ENCODE data around the gene DPEP3. TPM values are rescaled to one million over a fixed set of nuclear protein-coding genes. Genes with fewer than 3 reads are reported as not detected.
"Not testable (repeated sequence)": the region's sequence is repeated elsewhere in the genome, so short reads cannot be mapped to it uniquely, and the experiment has no call there.

The DPEP3 gene
- total and polyA plus RNA-seq, 8 donors = 0.08 to 0.60 (median 0.09) TPM; not detected in 5

DNA sequence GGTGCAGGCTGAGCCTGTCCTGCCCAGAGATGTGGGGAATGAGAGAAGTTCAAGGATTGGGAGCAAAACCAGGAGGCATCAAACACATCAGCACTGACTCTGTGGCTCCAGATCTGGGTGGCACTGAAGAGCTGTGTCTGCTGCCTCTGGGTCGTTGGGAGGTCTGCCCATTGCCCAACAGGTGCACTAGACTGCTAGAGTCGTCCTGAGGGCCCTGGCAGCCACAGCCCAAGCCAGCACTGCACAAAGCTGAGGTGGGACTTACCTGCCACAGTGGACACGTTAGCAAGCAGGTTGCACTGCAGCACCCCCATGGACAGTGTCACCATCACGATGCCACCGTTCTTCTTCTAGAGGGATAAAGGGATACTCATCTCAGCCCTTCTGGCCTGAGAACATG, 3.3 kb downstream of the DPEP3 start:
- no peak for DNase-seq

DNA sequence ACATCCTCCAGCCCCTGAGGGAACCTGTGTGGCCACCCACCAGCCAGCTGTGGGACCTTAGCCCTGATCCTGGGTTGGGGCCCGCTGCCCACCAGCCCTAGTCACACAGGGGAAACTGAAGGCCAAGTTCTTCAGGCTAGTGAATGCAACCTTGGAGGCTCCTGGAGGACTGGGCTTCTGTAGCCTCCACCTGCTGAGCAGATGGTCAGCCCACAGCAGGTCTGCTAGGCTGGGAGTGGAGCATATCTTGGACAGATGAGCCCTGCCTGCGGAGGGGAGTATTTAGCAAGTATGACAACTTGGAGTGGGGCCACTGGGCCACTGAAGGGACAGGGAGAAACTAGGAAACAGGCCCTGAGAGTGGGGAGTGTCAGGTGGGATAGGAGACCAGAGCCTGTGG, 4.1 kb downstream of the DPEP3 start:
- intact Hi-C loops (cut with DNase I) = no loop called here
- ATAC-seq = no peak
- H3K4me1 ChIP-seq = no peaks in the 10 kb centered on the region
- H3K27me3 ChIP-seq = peaks cover 0 to 10% of the 10 kb centered on the region in 2 donors
- no peak for DNase-seq
- H3K36me3 ChIP-seq = no peaks in the 10 kb centered on the region
- H3K9me3 ChIP-seq = no peaks in the 10 kb centered on the region
- no peak overlapping the region for H3K4me3 ChIP-seq
- no peak overlapping the region for H3K27ac ChIP-seq
- TF ChIP-seq, protein P1, sequence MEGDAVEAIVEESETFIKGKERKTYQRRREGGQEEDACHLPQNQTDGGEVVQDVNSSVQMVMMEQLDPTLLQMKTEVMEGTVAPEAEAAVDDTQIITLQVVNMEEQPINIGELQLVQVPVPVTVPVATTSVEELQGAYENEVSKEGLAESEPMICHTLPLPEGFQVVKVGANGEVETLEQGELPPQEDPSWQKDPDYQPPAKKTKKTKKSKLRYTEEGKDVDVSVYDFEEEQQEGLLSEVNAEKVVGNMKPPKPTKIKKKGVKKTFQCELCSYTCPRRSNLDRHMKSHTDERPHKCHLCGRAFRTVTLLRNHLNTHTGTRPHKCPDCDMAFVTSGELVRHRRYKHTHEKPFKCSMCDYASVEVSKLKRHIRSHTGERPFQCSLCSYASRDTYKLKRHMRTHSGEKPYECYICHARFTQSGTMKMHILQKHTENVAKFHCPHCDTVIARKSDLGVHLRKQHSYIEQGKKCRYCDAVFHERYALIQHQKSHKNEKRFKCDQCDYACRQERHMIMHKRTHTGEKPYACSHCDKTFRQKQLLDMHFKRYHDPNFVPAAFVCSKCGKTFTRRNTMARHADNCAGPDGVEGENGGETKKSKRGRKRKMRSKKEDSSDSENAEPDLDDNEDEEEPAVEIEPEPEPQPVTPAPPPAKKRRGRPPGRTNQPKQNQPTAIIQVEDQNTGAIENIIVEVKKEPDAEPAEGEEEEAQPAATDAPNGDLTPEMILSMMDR (IDR thresholded peaks at IDR 0.05) = no peak

More for the DNA sequence above, 3.3 kb downstream of the DPEP3 start:
- no peaks in the 10 kb centered on the region for H3K36me3 ChIP-seq
- intact Hi-C loops (cut with DNase I) = no loop called here
- H3K27ac ChIP-seq = no peak overlapping the region
- H3K4me1 ChIP-seq = no peaks in the 10 kb centered on the region
- H3K27me3 ChIP-seq = peaks cover 0 to 10% of the 10 kb centered on the region in 2 donors
- ATAC-seq = no peak
- no peak overlapping the region for H3K4me3 ChIP-seq
- TF ChIP-seq, protein P1 (IDR thresholded peaks at IDR 0.05) = no peak
- no peaks in the 10 kb centered on the region for H3K9me3 ChIP-seq

DNA sequence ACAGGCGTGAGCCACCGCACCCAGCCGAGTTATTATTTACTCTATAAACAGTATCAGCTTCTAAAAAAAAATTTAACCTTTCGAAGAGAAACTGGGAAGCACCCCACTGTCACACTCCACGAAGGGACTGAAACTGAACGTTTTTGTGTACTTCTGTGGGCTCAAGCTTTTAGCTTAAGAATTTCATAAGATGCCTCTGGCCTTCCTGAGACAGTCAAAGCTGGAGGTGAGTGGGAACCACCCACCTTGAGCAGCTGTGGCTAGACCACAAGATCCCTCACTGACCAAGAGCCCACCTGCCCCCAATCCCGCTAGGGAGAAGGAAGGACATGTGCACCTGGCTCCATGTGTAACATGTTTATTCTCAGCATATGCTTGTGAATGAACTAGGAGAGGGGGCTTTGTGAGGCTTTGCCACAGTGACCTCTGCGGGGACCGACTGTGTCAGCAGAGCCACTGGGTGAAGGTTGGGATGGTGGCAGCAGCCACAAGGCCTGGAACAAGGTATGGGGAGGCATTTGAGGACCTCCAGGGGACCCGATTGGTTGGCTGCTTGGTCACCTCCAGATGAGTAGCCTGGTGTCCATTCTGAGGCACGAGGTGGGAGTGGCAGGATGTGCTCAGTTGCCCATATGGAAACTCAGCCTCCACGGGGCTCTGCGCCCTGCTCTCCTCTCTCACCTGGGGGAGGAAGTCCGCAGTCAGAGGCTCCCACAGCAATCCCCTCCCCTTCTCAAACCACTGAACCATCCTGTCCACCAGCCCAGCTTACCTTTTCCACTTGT, 4.8 kb downstream of the DPEP3 start:
- H3K36me3 ChIP-seq = no peaks in the 10 kb centered on the region
- ATAC-seq (no peak), DNase-seq (no peak)
- intact Hi-C loops (cut with DNase I) = no loop called here
- TF ChIP-seq, protein P1 (IDR thresholded peaks at IDR 0.05) = no peak
- H3K9me3 ChIP-seq = no peaks in the 10 kb centered on the region
- H3K4me3 ChIP-seq = no peak overlapping the region
- H3K27me3 ChIP-seq = peaks cover 0 to 7% of the 10 kb centered on the region in 2 donors
- H3K4me1 ChIP-seq = no peaks in the 10 kb centered on the region
- H3K27ac ChIP-seq = no peak overlapping the region

DNA sequence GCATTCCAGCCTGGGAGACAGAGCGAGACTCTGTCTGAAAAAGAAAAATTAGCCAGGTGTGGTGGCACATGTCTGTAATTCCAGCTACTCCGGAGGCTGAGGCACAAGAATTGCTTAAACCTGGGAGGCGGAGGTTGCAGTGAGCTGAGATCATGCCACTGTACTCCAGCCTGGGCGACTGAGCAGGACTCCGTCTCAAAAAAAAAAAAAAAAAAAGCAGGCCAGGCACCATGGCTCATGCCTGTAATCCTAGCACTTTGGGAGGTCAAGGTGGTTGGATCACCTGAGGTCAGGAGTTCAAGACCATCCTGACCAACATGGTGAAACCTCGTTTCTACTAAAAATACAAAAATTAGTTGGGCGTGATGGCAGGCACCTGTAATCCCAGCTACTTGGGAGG, 8.0 kb downstream of the DPEP3 start:
- H3K27ac ChIP-seq; H3K4me3 ChIP-seq; H3K36me3 ChIP-seq; intact Hi-C loops (cut with DNase I); ATAC-seq; DNase-seq; H3K27me3 ChIP-seq; H3K9me3 ChIP-seq: not testable (repeated sequence)
- peaks cover 1 to 15% of the 10 kb centered on the region in 2 donors for H3K4me1 ChIP-seq

DNA sequence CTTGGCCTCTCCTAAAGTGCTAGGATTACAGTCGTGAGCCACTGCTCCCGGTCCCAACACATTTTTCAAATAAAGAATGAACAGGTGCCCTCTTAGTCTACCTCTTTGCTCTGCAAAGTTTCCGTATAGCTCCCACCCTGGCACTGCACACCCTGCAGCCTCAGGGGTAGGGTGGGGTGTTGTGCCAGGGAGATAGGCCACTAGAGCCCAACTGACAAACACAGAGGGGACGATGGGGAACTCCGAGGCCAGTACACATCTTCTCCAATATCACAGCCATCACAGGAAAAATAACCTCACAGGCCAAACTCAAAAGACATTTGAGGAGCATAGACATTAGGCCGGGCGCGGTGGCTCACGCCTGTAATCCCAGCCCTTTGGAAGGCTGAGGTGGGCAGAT, 9.2 kb downstream of the DPEP3 start:
- DNase-seq = no peak
- Histone ChIP-seq H3K4me3 (no peak overlapping the region), H3K9me3 (no peaks in the 10 kb centered on the region), H3K27me3 (no peaks in the 10 kb centered on the region), H3K27ac (no peak overlapping the region), H3K36me3 (no peaks in the 10 kb centered on the region), H3K4me1 (peaks cover 13 to 26% of the 10 kb centered on the region in 2 donors)
- TF ChIP-seq, protein P1 (IDR thresholded peaks at IDR 0.05) = no peak
- ATAC-seq = no peak
- intact Hi-C loops (cut with DNase I) = no loop called here

Data from left lung (tissue), 10 donors.